GM23338 (cell line): ENCODE results near the gene NINJ2. TPM values are rescaled to one million over a fixed set of nuclear protein-coding genes. Genes with fewer than 3 reads are reported as not detected.

Experiments
- ATAC-seq: fragments of 200-7000 bp; cut with Tn5 transposase; 3 replicates; pipeline ENCODE4 v1.9.1; 2020
- DNase-seq: peaks from one replicate; pipeline ENCODE4 v3.0.0-alpha.2; 2015; ENCODE audit warnings: low spot score
- H2AFZ ChIP-seq: fragments of 200-600 bp; sonication (generic); 2 replicates; pipeline ENCODE4 v1.8.0; 2016; ENCODE audit warnings: antibody characterized with exemption, mild to moderate bottlenecking, moderate library complexity
- H3F3A ChIP-seq: fragments of 200-600 bp; sonication (generic); replicated peaks from 2 replicates; pipeline ENCODE4 v1.8.0; 2017; ENCODE audit warnings: antibody characterized with exemption, mixed run types, low read depth
- H3K27ac ChIP-seq: fragments of 200-600 bp; sonication (generic); 2 replicates; pipeline ENCODE4 v1.6.1; 2016; ENCODE audit warnings: low read depth
- H3K27me3 ChIP-seq: fragments of 200-600 bp; sonication (generic); 2 replicates; pipeline ENCODE4 v1.8.0; 2016; ENCODE audit warnings: mild to moderate bottlenecking, mixed run types, moderate library complexity; ENCODE audit not compliant: insufficient read depth
- H3K36me3 ChIP-seq: fragments of 200-600 bp; sonication (generic); 2 replicates; pipeline ENCODE4 v1.8.0; 2016; ENCODE audit warnings: mild to moderate bottlenecking; ENCODE audit not compliant: insufficient read depth
- H3K4me1 ChIP-seq: fragments of 200-600 bp; sonication (generic); 2 replicates; pipeline ENCODE4 v1.8.0; 2016; ENCODE audit warnings: mild to moderate bottlenecking, moderate library complexity; ENCODE audit not compliant: insufficient read depth
- H3K4me2 ChIP-seq: fragments of 200-600 bp; sonication (generic); 2 replicates; pipeline ENCODE4 v1.7.1; 2017; ENCODE audit warnings: mixed run types
- H3K4me3 ChIP-seq: fragments of 200-600 bp; sonication (generic); 2 replicates; pipeline ENCODE4 v1.6.1; 2016; ENCODE audit warnings: mixed run types
- H3K79me2 ChIP-seq: fragments of 200-600 bp; sonication (generic); replicated peaks from 2 replicates; pipeline ENCODE4 v1.8.0; 2017; ENCODE audit warnings: mild to moderate bottlenecking; ENCODE audit not compliant: insufficient read depth
- H3K9me2 ChIP-seq: fragments of 200-600 bp; sonication (generic); 2 replicates; pipeline ENCODE4 v1.8.0; 2017; ENCODE audit not compliant: insufficient read depth
- H4K20me1 ChIP-seq: fragments of 200-600 bp; sonication (generic); replicated peaks from 2 replicates; pipeline ENCODE4 v1.8.0; 2017; ENCODE audit warnings: mild to moderate bottlenecking; ENCODE audit not compliant: insufficient read depth
- H3K27ac Mint-ChIP-seq: 2 replicates; pipeline ENCODE4 v1.8.0; 2020; ENCODE audit warnings: inconsistent platforms, mild to moderate bottlenecking, moderate library complexity, mixed read lengths
- H3K27me3 Mint-ChIP-seq: 3 replicates; pipeline ENCODE4 v1.8.0; 2022; ENCODE audit warnings: low read depth, mild to moderate bottlenecking, moderate library complexity, mixed read lengths, inconsistent platforms; ENCODE audit not compliant: insufficient read depth, poor library complexity
- H3K36me3 Mint-ChIP-seq: 3 replicates; pipeline ENCODE4 v1.8.0; 2021; ENCODE audit warnings: low read depth, mild to moderate bottlenecking, inconsistent platforms, moderate library complexity, mixed read lengths
- H3K4me1 Mint-ChIP-seq: 3 replicates; pipeline ENCODE4 v1.8.0; 2020; ENCODE audit warnings: mild to moderate bottlenecking, inconsistent platforms, mixed read lengths
- H3K4me3 Mint-ChIP-seq: 3 replicates; pipeline ENCODE4 v1.8.0; 2021; ENCODE audit warnings: moderate library complexity, mild to moderate bottlenecking, inconsistent platforms, mixed read lengths
- H3K9me3 Mint-ChIP-seq: 3 replicates; pipeline ENCODE4 v1.8.0; 2020; ENCODE audit warnings: moderate library complexity, mild to moderate bottlenecking, inconsistent platforms, mixed read lengths
- CREB1 ChIP-seq: fragments of 250-450 bp; sonication (Bioruptor Pico); IDR thresholded peaks from 2 replicates; pipeline ENCODE4 v1.5.0; 2020; ENCODE audit warnings: low read depth, mild to moderate bottlenecking, moderate library complexity
- CTCF ChIP-seq, 2 experiments: fragments of 200-600 bp in 1 of 2; sonication (generic) in 1 of 2; conservative IDR thresholded peaks; 2 replicates each; pipeline versions ENCODE4 v1.5.1 to v1.6.1; 2016 to 2017; ENCODE audit warnings: antibody characterized with exemption in 2 of 2, low read depth in 2 of 2, mild to moderate bottlenecking in 2 of 2, moderate library complexity in 1 of 2
- ETS1 ChIP-seq: IDR thresholded peaks from 2 replicates; pipeline ENCODE4 v1.6.1; 2016; ENCODE audit warnings: antibody characterized with exemption
- EZH2 ChIP-seq: fragments of 200-600 bp; sonication (generic); IDR thresholded peaks from one replicate; pipeline ENCODE4 v1.8.0; 2017; ENCODE audit warnings: antibody characterized with exemption, mild to moderate bottlenecking, low read depth; ENCODE audit not compliant: unreplicated experiment
- EZH2phosphoT487 ChIP-seq: fragments of 200-600 bp; sonication (generic); IDR thresholded peaks from one replicate; pipeline ENCODE4 v1.8.1; 2018; ENCODE audit warnings: antibody characterized with exemption; ENCODE audit not compliant: unreplicated experiment
- JUNB ChIP-seq: IDR thresholded peaks from one replicate; pipeline ENCODE4 v1.6.1; 2016; ENCODE audit warnings: antibody characterized with exemption; ENCODE audit not compliant: unreplicated experiment
- NANOG ChIP-seq: IDR thresholded peaks from 2 replicates; pipeline ENCODE4 v1.6.1; 2016; ENCODE audit warnings: antibody characterized with exemption, borderline replicate concordance
- POLR2AphosphoS5 ChIP-seq: IDR thresholded peaks from 2 replicates; pipeline ENCODE4 v1.6.1; 2016; ENCODE audit warnings: antibody characterized with exemption, low read depth
- REST ChIP-seq: IDR thresholded peaks from one replicate; pipeline ENCODE4 v1.6.1; 2018; ENCODE audit warnings: antibody characterized with exemption; ENCODE audit not compliant: unreplicated experiment
- STAT1 ChIP-seq: IDR thresholded peaks from one replicate; pipeline ENCODE4 v1.6.1; 2016; ENCODE audit warnings: antibody characterized with exemption; ENCODE audit not compliant: unreplicated experiment
- ZNF114 ChIP-seq: fragments of 250-450 bp; sonication (Bioruptor Pico); IDR thresholded peaks from 2 replicates; pipeline ENCODE4 v1.5.0; 2020; ENCODE audit warnings: mild to moderate bottlenecking, moderate library complexity
- ZNF331 ChIP-seq: fragments of 250-450 bp; sonication (Bioruptor Pico); IDR thresholded peaks from 2 replicates; pipeline ENCODE4 v1.5.0; 2020; ENCODE audit warnings: low read depth, mild to moderate bottlenecking, moderate library complexity
- ZNF462 ChIP-seq: fragments of 250-450 bp; sonication (Bioruptor Pico); IDR thresholded peaks from 2 replicates; pipeline ENCODE4 v1.5.0; 2020; ENCODE audit warnings: mild to moderate bottlenecking, moderate library complexity
- polyA plus RNA-seq: library from polyadenylated mRNA; unstranded; fragments of >200 nt; fragmentation: Nextera tagmentation; extraction: Ambion mirVana; gene quantifications from 2 replicates; pipeline ENCODE4 v1.2.1, GENCODE V29; 2016
- total RNA-seq: library from RNA; depleted of rRNA; stranded (reverse); fragments of >200 nt; shearing (Covaris generic); gene quantifications from 2 replicates; pipeline ENCODE4 v1.2.3, GENCODE V29; 2014

NINJ2 gene
- total and polyA plus RNA-seq, 2 experiments from 2014 or later: 0.94 to 2.6 TPM

GRCh38 chr12:659090-659683, 4.1 kb downstream of the NINJ2 start:
- Histone ChIP-seq H3K36me3 (no peaks in the 10 kb centered on the region), H3K9me2 (no peaks in the 10 kb centered on the region), H3F3A (no peaks in the 10 kb centered on the region), H3K4me2 (no peak overlapping the region), H3K4me3 (no peak overlapping the region), H3K79me2 (no peaks in the 10 kb centered on the region), H4K20me1 (no peaks in the 10 kb centered on the region), H3K27ac (no peak overlapping the region), H2AFZ (0 out of 2 replicates have a peak overlapping the region, but pooled peaks have one; percentile 47), H3K4me1 (no peaks in the 10 kb centered on the region), H3K27me3 (no peaks in the 10 kb centered on the region)
- Mint-ChIP-seq H3K4me3 (no peak overlapping the region), H3K36me3 (no peaks in the 10 kb centered on the region), H3K4me1 (no peaks in the 10 kb centered on the region), H3K27me3 (peaks cover 6% of the 10 kb centered on the region), H3K27ac (no peak overlapping the region), H3K9me3 (no peaks in the 10 kb centered on the region)
- TF ChIP-seq CREB1 (CRISPR knock-in tag) (no peak), NANOG (no peak), ZNF331 (no peak), REST (no peak), CTCF (conservative IDR thresholded peaks at IDR 0.05; ENCODE audit: low read depth in 2 of 2) (no peak), POLR2AphosphoS5 (no peak), ZNF114 (CRISPR knock-in tag) (no peak), ZNF462 (CRISPR knock-in tag) (no peak), ETS1 (no peak), JUNB (no peak), EZH2 (no peak), STAT1 (no peak), EZH2phosphoT487 (no peak)
- DNase-seq (no peak), ATAC-seq (no peak)
